SU-DHL-6 (cell line): ENCODE measurements around the gene NCOR2.

Experiments
- H2AFZ ChIP-seq: fragments of 200-600 bp; sonication (generic); 2 replicates; pipeline ENCODE4 v1.6.1; 2014; ENCODE audit warnings: low read depth, mild to moderate bottlenecking, moderate library complexity, mixed read lengths, antibody characterized with exemption, low read length; ENCODE audit not compliant: severe bottlenecking
- H3F3A ChIP-seq: fragments of 200-600 bp; shearing (Covaris generic); 2 replicates; pipeline ENCODE4 v1.6.0; 2016; ENCODE audit warnings: antibody characterized with exemption, mild to moderate bottlenecking; ENCODE audit not compliant: insufficient read depth
- H3K27ac ChIP-seq: fragments of 200-600 bp; sonication (generic); 2 replicates; pipeline ENCODE4 v1.5.1; 2016; ENCODE audit warnings: low read depth, mild to moderate bottlenecking, low read length, moderate library complexity, mixed read lengths
- H3K27me3 ChIP-seq: fragments of 200-600 bp; sonication (generic), shearing (Covaris generic); 2 replicates; pipeline ENCODE4 v1.6.0; 2014; ENCODE audit warnings: mild to moderate bottlenecking, low read length
- H3K36me3 ChIP-seq: fragments of 200-600 bp; sonication (generic); 2 replicates; pipeline ENCODE4 v1.6.1; 2014; ENCODE audit warnings: mild to moderate bottlenecking, low read length, mixed read lengths
- H3K4me2 ChIP-seq: fragments of 300-600, 200-600 bp; shearing (Covaris generic), sonication (generic); 2 replicates; pipeline ENCODE4 v1.6.0; 2014; ENCODE audit warnings: low read length, low read depth, mild to moderate bottlenecking; ENCODE audit not compliant: poor library complexity, severe bottlenecking
- H3K4me3 ChIP-seq: fragments of 200-600 bp; sonication (generic); 2 replicates; pipeline ENCODE4 v1.5.1; 2014; ENCODE audit warnings: antibody characterized with exemption, low read length, mild to moderate bottlenecking, mixed read lengths; ENCODE audit not compliant: insufficient read depth, poor library complexity, severe bottlenecking
- H3K79me2 ChIP-seq: fragments of 200-600 bp; sonication (generic); 2 replicates; pipeline ENCODE4 v1.6.1; 2014; ENCODE audit warnings: mild to moderate bottlenecking, low read length, moderate library complexity; ENCODE audit not compliant: insufficient read depth
- H3K9ac ChIP-seq: fragments of 200-600 bp; sonication (generic); 2 replicates; pipeline ENCODE4 v1.7.0; 2014; ENCODE audit warnings: mild to moderate bottlenecking, low read length
- H3K9me2 ChIP-seq: fragments of 200-600 bp; sonication (generic); replicated peaks from 2 replicates; pipeline ENCODE4 v1.6.1; 2014; ENCODE audit warnings: low read length; ENCODE audit not compliant: insufficient read depth
- H3K9me3 ChIP-seq: fragments of 200-600 bp; sonication (generic); 2 replicates; pipeline ENCODE4 v1.6.1; 2014; ENCODE audit warnings: low read length, mixed read lengths; ENCODE audit not compliant: insufficient read depth
- H4K20me1 ChIP-seq: fragments of 200-600 bp; sonication (generic); 2 replicates; pipeline ENCODE4 v1.6.1; 2014; ENCODE audit warnings: low read depth, mild to moderate bottlenecking, antibody characterized with exemption, low read length, moderate library complexity, mixed read lengths
- EZH2phosphoT487 ChIP-seq: fragments of 200-600 bp; sonication (generic), shearing (Covaris generic); conservative IDR thresholded peaks from 2 replicates; pipeline ENCODE4 v1.6.1; 2018; ENCODE audit warnings: mild to moderate bottlenecking, antibody characterized with exemption, low read length, moderate library complexity, mixed read lengths
- TF ChIP-seq, protein P1 (sequence below): fragments of 200-600 bp; sonication (generic); IDR thresholded peaks from one replicate; pipeline ENCODE4 v1.5.1; 2017; ENCODE audit warnings: antibody characterized with exemption, mild to moderate bottlenecking, low read length, moderate library complexity; ENCODE audit not compliant: insufficient read depth, poor library complexity, severe bottlenecking

The NCOR2 gene

DNA sequence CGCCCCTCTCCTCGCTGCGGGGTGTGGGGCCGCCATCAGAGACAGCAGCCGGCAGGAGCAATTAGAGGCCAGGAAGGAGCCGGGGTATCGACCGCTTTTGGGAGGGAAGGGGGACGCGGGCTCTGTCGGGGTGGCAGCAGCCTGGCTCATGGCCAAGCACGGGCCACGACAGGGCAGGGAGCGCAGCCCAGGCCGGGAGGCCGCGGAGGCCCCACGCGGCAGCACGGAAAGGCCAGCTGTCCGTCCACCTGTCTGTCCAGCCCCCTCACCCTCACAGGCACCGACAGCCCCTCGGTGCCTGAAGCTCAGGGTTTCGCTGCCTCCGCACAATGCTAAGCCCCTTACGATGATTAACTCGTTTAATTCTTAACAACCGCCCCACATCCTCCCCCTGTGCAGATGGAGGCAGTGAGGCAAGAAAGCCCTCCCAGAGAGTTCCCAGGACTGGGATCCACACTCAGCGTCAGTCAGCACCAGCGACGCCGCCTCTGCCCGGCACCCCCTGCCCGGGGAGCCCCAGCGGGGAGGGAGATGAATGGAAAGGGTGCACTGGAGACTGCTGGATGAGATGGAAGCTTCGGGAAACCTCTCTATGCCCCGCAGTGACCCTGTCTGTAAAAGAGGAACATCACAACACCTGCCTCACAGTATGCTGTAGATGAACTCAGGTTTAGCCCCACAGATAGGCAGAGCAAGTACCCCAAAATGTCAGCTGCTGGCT is 23.7 kb downstream of the NCOR2 start:
- Histone ChIP-seq H3K9me3 (no peaks in the 10 kb centered on the region), H3K79me2 (peaks cover 34% of the 10 kb centered on the region), H2AFZ (no peak overlapping the region), H3K4me2 (no peak overlapping the region), H3K9me2 (no peaks in the 10 kb centered on the region), H4K20me1 (no peaks in the 10 kb centered on the region; the same call in 1 of the 2 replicates), H3F3A (no peaks in the 10 kb centered on the region), H3K27ac (no peak overlapping the region), H3K27me3 (no peaks in the 10 kb centered on the region), H3K9ac (no peak overlapping the region), H3K36me3 (no peaks in the 10 kb centered on the region), H3K4me3 (no peak overlapping the region)
- no peak for TF ChIP-seq EZH2phosphoT487
- TF ChIP-seq, protein P1, sequence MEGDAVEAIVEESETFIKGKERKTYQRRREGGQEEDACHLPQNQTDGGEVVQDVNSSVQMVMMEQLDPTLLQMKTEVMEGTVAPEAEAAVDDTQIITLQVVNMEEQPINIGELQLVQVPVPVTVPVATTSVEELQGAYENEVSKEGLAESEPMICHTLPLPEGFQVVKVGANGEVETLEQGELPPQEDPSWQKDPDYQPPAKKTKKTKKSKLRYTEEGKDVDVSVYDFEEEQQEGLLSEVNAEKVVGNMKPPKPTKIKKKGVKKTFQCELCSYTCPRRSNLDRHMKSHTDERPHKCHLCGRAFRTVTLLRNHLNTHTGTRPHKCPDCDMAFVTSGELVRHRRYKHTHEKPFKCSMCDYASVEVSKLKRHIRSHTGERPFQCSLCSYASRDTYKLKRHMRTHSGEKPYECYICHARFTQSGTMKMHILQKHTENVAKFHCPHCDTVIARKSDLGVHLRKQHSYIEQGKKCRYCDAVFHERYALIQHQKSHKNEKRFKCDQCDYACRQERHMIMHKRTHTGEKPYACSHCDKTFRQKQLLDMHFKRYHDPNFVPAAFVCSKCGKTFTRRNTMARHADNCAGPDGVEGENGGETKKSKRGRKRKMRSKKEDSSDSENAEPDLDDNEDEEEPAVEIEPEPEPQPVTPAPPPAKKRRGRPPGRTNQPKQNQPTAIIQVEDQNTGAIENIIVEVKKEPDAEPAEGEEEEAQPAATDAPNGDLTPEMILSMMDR, result no peak

DNA sequence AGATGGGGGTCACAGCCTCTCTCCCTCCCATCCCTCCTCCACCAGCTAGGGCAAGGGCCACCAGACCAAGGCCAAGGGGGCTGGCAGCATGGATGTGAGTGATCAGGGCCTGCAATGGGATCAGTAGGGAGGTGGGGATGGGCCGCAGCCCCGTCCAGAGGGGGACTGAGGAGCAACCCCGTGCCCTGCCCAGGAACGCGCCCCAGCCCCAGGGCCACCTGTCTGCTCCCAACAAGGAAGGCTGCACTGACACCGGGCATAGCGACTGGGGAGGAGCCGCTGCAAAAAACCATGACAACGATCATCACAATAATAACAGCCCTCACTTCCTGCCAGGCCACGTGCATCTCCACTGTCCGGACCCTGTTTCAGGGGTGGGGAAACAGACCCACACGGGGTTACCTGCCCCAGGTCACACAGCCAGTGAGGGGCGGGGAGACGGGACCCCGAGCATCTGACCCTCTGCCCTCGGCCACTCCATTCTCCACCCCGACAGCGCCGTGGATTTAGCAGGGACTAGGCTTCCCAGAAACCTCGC is 24.3 kb downstream of the NCOR2 start:
- no peaks in the 10 kb centered on the region for H3K9me3 ChIP-seq
- no peaks in the 10 kb centered on the region for H3K36me3 ChIP-seq
- no peak for TF ChIP-seq EZH2phosphoT487
- TF ChIP-seq, protein P1, result no peak
- no peaks in the 10 kb centered on the region for H3F3A ChIP-seq
- H3K27me3 ChIP-seq, result no peaks in the 10 kb centered on the region
- H4K20me1 ChIP-seq, result no peaks in the 10 kb centered on the region; the same call in 1 of the 2 replicates
- no peak overlapping the region for H3K4me2 ChIP-seq
- peaks cover 34% of the 10 kb centered on the region for H3K79me2 ChIP-seq
- no peak overlapping the region for H3K9ac ChIP-seq
- no peak overlapping the region for H3K4me3 ChIP-seq
- no peak overlapping the region for H2AFZ ChIP-seq
- no peak overlapping the region for H3K27ac ChIP-seq
- H3K9me2 ChIP-seq, result no peaks in the 10 kb centered on the region

DNA sequence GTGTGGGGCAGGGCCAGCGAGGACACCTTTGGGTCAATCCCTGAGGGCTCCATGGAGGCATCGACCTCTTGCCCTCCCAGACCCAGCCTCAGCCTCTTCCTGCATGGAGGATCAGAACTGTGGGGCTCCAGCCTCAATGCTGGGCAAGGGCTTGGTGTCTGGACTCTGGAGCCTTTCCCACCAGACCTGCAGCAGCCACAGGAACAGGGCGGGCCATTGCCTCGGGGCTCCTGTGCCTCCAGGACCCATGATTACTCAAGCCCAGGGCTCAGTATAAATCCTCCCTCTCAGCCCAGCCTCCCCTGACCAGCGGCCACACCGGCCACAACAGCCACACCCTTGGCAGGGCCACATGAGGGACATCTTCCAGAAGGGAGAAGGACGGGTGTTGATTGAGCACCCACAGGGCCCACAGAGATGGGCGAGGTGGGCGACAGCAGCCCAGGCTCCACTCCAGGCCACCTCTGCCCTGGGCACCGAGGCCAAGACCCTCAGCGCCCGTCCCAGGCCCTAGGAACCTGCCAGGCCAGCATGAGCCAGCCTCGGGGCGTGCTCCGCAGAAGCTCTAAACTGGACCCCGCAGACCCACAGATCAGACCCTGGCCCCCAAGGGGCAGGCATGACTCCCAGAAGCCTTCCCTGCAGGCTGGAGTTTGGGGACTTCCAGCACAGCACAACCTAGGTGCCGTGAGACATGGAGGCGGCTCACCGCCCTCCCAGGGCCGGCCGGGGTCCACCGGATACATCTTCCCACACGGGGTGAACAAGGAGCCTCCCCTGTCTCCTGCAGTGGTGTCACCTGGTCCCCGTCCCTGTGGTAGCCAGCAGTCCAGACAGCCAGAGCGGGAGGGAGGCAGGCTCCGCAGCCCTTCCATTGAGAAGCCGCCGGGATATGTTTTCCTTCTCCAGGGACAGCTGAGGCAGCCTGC is 25.1 kb downstream of the NCOR2 start:
- TF ChIP-seq, protein P1, result no peak
- no peak for TF ChIP-seq EZH2phosphoT487
- Histone ChIP-seq H2AFZ (no peak overlapping the region), H3K9ac (no peak overlapping the region), H3K79me2 (peaks cover 34% of the 10 kb centered on the region), H3K27ac (no peak overlapping the region), H3K4me3 (no peak overlapping the region), H4K20me1 (peaks cover under 1% of the 10 kb centered on the region; the same call in 1 of the 2 replicates), H3K36me3 (no peaks in the 10 kb centered on the region), H3K27me3 (no peaks in the 10 kb centered on the region), H3K4me2 (no peak overlapping the region), H3F3A (no peaks in the 10 kb centered on the region), H3K9me2 (no peaks in the 10 kb centered on the region), H3K9me3 (no peaks in the 10 kb centered on the region)
